Daoy (cell line): ENCODE data around the gene GIMAP5. TPM values are rescaled to one million over a fixed set of nuclear protein-coding genes. Genes with fewer than 3 reads are reported as not detected.

Experiments used
- DNase-seq: peaks from one replicate; pipeline ENCODE4 v3.0.0-alpha.2; 2015; ENCODE audit warnings: low read depth
- total RNA-seq: library from RNA; depleted of rRNA; stranded (reverse); fragments of >200 nt; shearing (Covaris generic); gene quantifications from 2 replicates; pipeline ENCODE4 v1.2.3, GENCODE V29; 2014

GIMAP5 gene
- total RNA-seq, 1 experiment from 2014 or later: 2.7 TPM

DNA sequence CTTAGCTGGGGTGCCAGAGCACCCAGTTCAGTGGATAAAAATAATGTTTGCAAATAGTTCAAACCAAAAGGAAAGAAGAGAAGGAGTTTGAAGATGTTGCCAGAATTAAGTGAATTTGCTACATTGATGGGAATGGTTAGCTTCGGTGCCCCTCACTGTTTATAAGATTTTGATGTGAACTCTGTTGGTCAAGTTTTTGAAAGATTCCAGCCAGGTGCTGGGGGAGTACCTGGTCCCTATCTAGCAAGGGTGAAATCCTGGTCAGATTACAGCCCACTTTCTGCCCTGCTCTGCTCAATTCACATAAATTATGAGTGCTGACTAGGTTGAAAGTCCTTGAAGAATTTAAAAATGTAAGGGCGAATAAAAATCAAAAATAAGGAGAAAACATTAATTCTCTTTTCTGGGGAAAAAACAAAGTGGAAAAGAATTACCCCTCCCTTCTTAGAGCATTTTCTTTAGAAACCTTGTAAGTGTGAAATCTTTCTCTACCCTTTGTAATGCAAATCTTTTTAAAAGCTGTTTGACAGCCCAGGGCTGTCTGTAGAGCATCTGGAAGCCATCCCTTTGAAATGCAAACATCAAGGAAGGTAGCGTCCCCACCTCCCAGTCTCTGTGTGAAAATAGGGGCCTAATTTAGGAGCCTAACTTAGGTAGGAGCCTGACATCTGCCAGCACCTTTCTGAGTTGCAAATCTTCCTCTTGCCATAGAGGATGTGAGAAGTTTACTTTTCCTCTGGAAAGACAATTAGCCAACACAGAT, 1.4 kb upstream of the GIMAP5 start:
- DNase-seq: no peak

- DNase-seq: no peak
These were observed 354 bp upstream of the GIMAP5 start for GRCh38 chr7:150736864-150737263.

DNA sequence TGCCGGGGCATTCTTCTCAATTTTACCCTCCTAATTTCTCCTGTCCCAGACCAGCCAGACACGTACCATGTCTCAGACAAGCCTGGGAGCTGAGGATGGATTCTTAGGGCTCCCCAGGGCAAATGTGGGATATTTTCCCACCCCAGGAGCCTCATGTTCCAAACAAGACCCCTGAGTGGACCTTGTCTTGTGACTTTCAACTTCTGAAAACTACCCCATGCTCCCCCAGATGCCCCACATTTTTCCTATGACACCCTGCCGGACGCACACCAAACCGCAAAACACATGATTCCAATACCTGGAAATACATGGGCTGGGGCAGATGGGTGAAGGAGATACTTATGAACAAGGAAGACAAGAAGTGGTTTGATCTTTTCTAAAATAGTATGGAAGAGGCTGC, 874 bp downstream of the GIMAP5 start:
- no peak for DNase-seq

- DNase-seq: peak; percentile 71
These were observed 1.4 kb downstream of the GIMAP5 start for GRCh38 chr7:150738591-150739001.

DNA sequence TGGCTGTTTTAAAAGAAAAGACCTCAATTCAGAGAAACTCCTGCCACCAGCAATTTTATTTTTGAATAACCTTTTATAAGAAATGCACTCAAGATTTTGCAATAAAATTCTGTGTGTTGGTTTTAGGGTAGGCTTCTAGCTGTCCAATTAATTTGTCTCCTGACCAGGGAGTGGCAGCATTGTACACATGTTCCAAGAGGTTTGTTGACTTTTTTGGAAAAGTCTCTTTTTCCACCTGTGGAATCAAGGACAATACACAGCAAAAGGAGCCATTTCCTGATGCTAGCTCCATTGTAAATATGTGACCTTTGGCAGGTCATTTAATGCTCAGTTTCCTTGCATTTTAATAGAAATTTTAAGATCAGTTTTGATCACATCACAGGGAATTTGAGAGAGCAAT, 1.8 kb downstream of the GIMAP5 start:
- DNase-seq: no peak

GRCh38 chr7:150740053-150740452, 2.8 kb downstream of the GIMAP5 start:
- DNase-seq: no peak

GRCh38 chr7:150742286-150742968, 5.2 kb downstream of the GIMAP5 start:
- DNase-seq: no peak

DNA sequence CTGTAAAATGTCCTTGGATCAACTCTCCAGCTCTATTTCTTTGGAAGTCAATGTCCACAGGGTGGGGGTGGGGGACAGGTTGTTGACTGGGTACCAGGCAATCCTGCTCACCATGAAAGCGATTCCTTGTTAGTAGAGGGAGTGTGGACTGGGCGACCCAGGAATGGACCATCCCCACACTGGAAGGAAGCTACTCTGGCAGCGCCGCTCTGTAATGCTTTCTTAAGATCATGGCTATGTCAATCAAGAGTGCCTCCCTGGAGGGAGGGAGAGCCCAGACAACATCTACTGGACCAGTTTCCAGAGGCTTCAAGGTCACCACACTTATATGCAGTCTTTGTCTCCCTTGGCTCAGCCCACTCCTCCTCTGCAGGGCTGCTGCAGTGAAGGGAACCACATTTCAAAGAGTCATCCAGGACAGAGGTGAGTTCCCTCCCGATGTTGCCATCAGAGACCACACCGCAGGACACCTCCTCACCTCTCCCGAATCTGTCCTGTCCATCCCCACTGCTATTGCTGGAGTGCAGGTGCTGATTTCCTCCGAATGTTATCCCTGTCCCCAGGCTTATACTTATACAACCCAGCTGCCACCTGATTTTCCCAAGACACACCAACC, 6.9 kb downstream of the GIMAP5 start:
- no peak for DNase-seq

DNA sequence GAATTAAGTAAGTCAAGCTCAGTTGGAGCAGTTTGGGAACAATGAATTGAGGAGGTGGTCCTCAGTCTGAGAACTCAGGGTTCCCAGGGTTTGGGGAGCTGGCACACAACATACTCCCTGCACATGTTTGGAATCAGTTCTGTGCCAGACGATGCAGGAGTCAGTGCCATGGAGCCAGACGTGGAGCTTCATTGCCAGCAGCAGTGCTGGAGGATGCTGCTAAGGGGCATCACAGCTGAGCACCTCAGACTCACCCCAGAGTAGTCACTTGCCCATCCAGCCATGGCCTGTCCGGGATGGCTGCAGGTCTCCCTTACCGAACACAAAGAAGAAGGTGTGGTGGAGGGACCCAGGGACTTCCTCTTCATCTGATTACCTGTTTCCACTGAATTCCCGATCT, 7.9 kb downstream of the GIMAP5 start:
- no peak for DNase-seq

GRCh38 chr7:150745876-150746275, 8.7 kb downstream of the GIMAP5 start:
- DNase-seq: no peak

DNA sequence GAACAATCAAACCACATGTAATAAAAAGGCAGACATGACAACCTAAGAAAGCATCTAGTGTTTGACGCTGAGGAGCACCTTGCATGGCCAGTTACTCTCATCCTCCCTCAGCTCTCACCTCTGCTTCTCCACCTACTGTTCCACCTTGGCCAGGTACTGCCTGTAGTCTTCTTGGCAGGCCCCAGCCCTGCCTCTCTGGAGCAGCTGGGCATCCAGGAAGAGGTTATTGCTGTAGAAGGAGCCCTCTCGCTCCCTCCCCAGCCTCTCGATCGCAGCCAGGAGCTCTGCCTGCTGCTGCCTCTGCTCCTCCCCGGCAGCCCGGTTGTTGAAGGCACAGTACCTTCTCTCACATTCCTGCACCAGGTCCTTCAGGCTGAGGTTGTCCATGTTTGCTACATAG, 9.7 kb downstream of the GIMAP5 start:
- no peak for DNase-seq

DNA sequence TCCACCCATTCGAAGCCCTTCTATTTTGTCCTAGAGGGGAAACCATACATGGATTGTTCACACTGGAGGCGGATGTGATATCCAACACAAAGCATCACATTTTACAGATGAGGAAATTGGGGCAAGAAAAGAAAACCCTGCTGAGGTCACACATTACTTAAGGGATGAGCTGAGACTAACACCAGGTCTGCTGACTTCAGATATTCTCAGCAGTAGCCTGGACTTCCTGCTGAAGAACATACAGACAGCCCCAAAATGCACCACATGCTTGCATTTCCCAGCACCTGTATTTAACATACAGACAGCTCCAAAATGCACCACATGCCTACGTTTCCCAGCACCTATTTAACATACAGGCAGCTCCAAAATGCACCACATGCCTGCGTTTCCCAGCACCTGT, 11.2 kb downstream of the GIMAP5 start:
- no peak for DNase-seq

GRCh38 chr7:150751702-150752101, 14.5 kb downstream of the GIMAP5 start:
- no peak for DNase-seq

GRCh38 chr7:150753239-150753638, 16.0 kb downstream of the GIMAP5 start:
- no peak for DNase-seq

DNA sequence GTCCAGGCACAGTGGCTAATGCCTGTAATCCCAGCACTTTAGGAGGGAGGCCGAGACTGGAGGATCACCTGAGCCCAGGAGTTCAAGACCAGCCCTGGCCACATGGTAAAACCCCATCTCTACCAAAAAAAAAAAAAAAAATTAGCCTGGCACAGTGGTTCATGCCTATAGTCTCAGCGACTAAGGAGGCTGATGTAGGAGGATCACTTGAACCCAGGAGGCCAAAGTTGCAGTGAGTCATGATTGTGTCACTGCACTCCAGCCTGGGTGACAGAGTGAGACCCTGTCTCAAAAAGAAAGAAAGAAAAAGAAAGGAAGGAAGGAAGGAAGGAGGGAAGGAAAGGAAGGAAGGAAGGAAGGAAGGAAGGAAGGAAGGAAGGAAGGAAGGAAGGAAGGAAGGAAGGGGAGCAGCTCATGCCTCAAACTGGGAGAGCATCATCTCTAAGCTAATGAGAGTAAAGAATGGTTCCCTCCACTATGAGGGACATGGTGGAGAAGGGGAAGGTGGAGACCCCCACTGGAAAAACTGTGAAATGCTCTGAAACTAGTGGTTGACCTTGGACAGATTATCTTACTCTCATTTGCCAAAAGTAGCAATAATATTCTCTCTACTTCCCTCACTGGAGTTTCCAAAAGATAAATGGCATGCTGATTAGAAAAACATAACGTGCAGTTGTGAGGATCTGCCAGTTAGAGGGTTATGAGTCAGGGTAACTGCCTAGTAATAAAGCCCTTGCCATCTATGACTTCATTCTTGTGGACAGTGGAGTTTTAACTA, 16.8 kb downstream of the GIMAP5 start:
- peak; percentile 89 for DNase-seq

DNA sequence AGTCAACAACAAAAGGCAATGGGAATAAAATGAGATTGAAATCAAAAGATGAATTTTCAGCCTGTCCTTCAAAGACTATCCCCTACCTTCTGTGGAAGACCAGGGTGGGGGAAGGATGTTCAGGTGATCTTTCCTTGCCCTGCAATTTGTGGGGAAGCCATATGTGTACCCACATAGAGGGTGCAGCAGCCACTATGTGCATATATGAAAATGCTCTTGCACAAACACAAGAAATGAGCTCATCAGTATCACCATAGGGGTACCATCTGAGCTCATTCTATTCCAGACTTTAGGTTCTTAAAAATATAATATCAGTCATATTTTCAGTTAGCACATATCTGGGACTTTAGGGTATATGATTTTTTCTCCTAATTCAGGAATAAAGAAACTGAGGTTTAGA, 17.7 kb downstream of the GIMAP5 start:
- peak; percentile 24 for DNase-seq

- peak; percentile 90 for DNase-seq
These were observed 18.4 kb downstream of the GIMAP5 start for GRCh38 chr7:150755473-150756099.

DNA sequence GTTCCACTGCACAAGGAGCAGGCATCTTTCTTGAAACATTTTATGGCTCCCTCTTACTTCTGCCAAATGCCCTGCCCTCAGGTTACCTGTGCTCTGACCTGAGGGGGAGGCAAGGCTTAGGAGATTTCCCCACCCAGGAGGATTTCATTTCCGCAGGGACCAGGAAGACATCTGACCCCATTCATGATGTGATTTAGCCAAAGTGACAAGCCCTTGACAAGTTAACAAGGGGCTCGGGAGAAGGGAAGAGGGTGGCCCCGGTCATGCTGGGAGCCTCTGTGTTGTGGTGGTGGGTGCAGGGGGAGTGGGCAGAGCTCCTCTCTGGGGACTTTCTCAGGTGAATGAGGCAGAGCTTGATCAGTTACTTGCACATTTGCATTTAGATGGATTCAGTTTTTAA, 18.9 kb downstream of the GIMAP5 start:
- DNase-seq: no peak

GRCh38 chr7:150756858-150757257, 19.6 kb downstream of the GIMAP5 start:
- DNase-seq: peak; percentile 35

DNA sequence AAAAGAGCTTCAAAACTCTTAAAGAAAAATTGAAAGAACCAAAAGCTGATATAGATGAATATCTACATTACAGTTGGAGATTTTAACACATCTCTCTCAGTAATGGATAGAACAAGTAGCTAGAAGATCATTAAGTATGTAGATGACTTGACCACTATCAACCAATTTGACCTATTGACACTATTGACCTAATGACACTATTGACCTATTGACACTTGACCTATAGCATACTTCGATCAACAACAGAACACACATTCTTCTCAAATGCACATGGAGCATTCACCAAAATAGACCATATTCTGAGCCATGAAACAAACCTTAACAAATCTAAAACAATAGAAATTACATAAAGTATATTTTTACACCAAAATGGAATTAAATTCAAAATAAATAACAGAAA, 22.3 kb downstream of the GIMAP5 start:
- DNase-seq: no peak

GRCh38 chr7:150766334-150766709, 29.1 kb downstream of the GIMAP5 start:
- no peak for DNase-seq

DNA sequence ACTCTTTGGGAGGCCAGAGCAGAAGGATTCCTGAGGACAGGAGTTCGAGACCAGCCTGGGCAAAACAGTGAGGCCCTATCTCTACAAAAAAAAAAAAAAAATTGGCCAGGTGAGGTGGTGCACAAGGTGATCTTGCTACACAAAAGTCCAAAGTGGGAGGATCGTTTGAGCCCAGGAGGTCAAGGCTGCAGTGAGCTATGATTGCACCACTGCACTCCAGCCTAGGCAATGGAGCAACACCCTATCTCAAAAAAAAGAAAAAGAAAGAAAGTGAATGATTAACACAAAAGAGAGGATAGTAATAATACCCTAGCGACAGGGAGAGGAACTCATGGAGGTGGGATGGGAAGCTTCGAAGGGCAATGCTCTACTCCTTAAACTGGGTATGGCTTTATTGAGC, 32.5 kb downstream of the GIMAP5 start:
- no peak for DNase-seq
